Measurements from ENCODE around the gene DNHD1. TPM values are rescaled to one million over a fixed set of nuclear protein-coding genes. Genes with fewer than 3 reads are reported as not detected.

The DNHD1 gene
- 4.7 TPM for total RNA-seq

DNA sequence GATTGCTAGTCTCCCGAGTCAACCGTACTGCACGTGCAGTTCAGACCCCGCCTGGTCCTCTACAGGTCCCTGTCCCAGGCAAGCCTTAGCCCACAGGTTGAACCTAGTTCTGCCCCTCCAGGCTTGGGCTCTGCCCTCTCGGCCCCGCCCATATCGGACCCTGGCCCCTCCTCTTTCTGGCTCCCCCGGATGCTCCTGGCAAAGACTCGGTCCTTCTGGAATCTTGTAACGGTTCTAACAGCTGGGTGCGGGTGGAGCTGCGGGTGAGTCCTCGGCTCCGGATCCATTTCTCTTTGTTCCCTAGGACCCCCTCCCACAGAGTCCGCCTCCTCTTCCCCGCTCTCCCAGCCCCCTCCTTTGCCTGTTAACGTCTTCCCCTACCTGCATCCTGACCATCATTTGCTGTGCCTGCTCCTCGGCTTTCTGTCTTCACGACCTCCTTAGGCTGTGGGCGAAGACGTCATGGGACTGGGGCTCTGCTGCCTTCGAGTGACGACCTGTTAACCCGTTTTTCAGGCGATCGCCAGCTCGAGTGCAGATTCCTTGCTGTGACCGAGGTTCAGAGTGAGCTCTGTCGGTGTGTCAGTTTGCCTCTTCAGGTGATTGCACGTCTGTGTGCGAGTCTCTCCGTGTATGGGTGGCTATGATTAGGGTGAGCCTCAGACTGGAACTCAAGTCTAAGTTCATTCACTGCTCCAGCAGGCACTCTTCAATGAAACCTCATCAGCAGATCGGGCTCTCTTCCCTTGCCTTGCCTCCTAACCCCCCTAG, at the start of gene DNHD1:
DNHD1 (plus strand) TSS at position 212 of the 771 bp plus-strand sequence. CDS start 936 bp downstream, outside the sequence.
- H3K36me3 ChIP-seq (ENCODE audit: control insufficient read depth in 3 of 3, insufficient read depth in 3 of 3, low read length in 3 of 3) = peaks cover 13 to 24% (median 18%) of the 10 kb centered on the region in 3 donors
- peak within 1 kb of the TSS in 2 of 3 donors; percentile 28 to 52 for H3K9ac ChIP-seq (ENCODE audit: low read depth in 1 of 3, low read length in 3 of 3)

DNA sequence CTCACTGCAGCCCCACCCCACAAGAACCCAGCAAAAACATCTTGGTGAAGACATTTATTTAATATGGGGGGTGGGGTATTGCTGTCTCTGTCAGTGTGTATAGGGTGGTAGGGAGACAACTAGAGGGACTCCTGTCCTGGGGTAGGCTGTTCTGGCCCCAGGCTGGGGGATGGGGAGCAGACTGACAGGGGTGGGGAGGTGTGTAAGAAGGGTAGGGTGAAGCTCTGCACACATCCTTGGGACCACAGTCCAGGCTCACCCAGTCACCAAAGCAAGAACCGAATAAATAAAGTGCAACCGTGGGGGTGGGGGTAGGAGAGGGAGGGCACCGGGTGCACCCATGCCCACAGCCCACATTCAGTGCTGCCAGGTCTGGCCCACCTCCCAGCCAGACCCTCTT, 48.5 kb upstream of the DNHD1 start:
- no peak overlapping the region for H3K27ac ChIP-seq (ENCODE audit: low read depth, low read length)
- H3K27me3 ChIP-seq (ENCODE audit: control insufficient read depth in 3 of 3, insufficient read depth in 3 of 3, low read length in 3 of 3) = no peaks in the 10 kb centered on the region
- H3K36me3 ChIP-seq (ENCODE audit: control insufficient read depth in 3 of 3, insufficient read depth in 3 of 3, low read length in 3 of 3) = peaks cover 32 to 51% (median 44%) of the 10 kb centered on the region in 3 donors
- H3K4me1 ChIP-seq (ENCODE audit: control insufficient read depth in 3 of 3, insufficient read depth in 3 of 3, low read length in 3 of 3) = peaks cover 0 to 4% (median 0%) of the 10 kb centered on the region in 3 donors
- H3K4me3 ChIP-seq (ENCODE audit: low read length in 3 of 3) = no peak overlapping the region
- no peaks in the 10 kb centered on the region for H3K9me3 ChIP-seq (ENCODE audit: control insufficient read depth in 3 of 3, low read length in 3 of 3)
- H3K9ac ChIP-seq (ENCODE audit: low read depth in 1 of 3, low read length in 3 of 3) = no peak overlapping the region

More for the DNA sequence above, at the start of gene DNHD1:
- peaks cover 3 to 10% (median 5%) of the 10 kb centered on the region in 3 donors for H3K4me1 ChIP-seq (ENCODE audit: control insufficient read depth in 3 of 3, insufficient read depth in 3 of 3, low read length in 3 of 3)
- peak within 1 kb of the TSS in 1 of 3 donors; percentile 34 for H3K4me3 ChIP-seq (ENCODE audit: low read length in 3 of 3)
- H3K27ac ChIP-seq (ENCODE audit: low read depth, low read length) = no peak within 1 kb of the TSS
- no peaks in the 10 kb centered on the region for H3K27me3 ChIP-seq (ENCODE audit: control insufficient read depth in 3 of 3, insufficient read depth in 3 of 3, low read length in 3 of 3)
- no peaks in the 10 kb centered on the region for H3K9me3 ChIP-seq (ENCODE audit: control insufficient read depth in 3 of 3, low read length in 3 of 3)

DNA sequence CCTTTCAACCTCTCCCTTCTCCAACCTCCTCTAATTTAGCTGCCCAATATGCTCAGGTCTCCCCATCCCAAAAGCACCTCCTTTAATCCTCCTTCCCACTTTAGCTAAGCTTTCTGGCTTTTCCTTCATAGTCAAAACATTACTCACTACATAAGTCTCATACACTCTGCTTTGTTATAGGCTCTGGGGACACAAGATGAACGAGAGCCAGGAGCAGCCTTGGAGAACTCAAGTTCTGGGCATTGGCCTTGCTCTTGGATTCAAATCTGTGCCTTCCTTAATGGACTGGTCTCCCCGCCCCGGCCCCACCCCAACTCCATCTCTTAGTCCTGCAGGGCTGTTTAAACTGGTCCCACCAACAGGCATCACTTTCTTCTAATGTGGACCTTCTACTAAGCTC, 44.9 kb upstream of the DNHD1 start:
- Histone ChIP-seq H3K36me3 (ENCODE audit: control insufficient read depth in 3 of 3, insufficient read depth in 3 of 3, low read length in 3 of 3) (peaks cover 55 to 84% (median 72%) of the 10 kb centered on the region in 3 donors), H3K4me3 (ENCODE audit: low read length in 3 of 3) (no peak overlapping the region), H3K9ac (ENCODE audit: low read depth in 1 of 3, low read length in 3 of 3) (no peak overlapping the region), H3K27me3 (ENCODE audit: control insufficient read depth in 3 of 3, insufficient read depth in 3 of 3, low read length in 3 of 3) (no peaks in the 10 kb centered on the region), H3K27ac (ENCODE audit: low read depth, low read length) (no peak overlapping the region), H3K4me1 (ENCODE audit: control insufficient read depth in 3 of 3, insufficient read depth in 3 of 3, low read length in 3 of 3) (peaks cover 10 to 14% (median 13%) of the 10 kb centered on the region in 3 donors), H3K9me3 (ENCODE audit: control insufficient read depth in 3 of 3, low read length in 3 of 3) (no peaks in the 10 kb centered on the region)

- peaks cover 53 to 90% (median 80%) of the 10 kb centered on the region in 3 donors for H3K36me3 ChIP-seq (ENCODE audit: control insufficient read depth in 3 of 3, insufficient read depth in 3 of 3, low read length in 3 of 3)
- H3K9ac ChIP-seq (ENCODE audit: low read depth in 1 of 3, low read length in 3 of 3) = no peak overlapping the region
Observed at GRCh38 chr11:6453152-6453551, 43.9 kb upstream of the DNHD1 start.

GRCh38 chr11:6455070-6455469, 42.0 kb upstream of the DNHD1 start:
- H3K27me3 ChIP-seq (ENCODE audit: control insufficient read depth in 3 of 3, insufficient read depth in 3 of 3, low read length in 3 of 3) = no peaks in the 10 kb centered on the region
- peaks cover 42 to 92% (median 81%) of the 10 kb centered on the region in 3 donors for H3K36me3 ChIP-seq (ENCODE audit: control insufficient read depth in 3 of 3, insufficient read depth in 3 of 3, low read length in 3 of 3)
- H3K4me3 ChIP-seq (ENCODE audit: low read length in 3 of 3) = no peak overlapping the region
- peak overlapping the region in 2 of 3 donors; percentile 26 to 30 for H3K9ac ChIP-seq (ENCODE audit: low read depth in 1 of 3, low read length in 3 of 3)
- H3K9me3 ChIP-seq (ENCODE audit: control insufficient read depth in 3 of 3, low read length in 3 of 3) = no peaks in the 10 kb centered on the region
- no peak overlapping the region for H3K27ac ChIP-seq (ENCODE audit: low read depth, low read length)
- H3K4me1 ChIP-seq (ENCODE audit: control insufficient read depth in 3 of 3, insufficient read depth in 3 of 3, low read length in 3 of 3) = peaks cover 10 to 14% (median 13%) of the 10 kb centered on the region in 3 donors

More at GRCh38 chr11:6453152-6453551, 43.9 kb upstream of the DNHD1 start:
- peaks cover 10 to 14% (median 13%) of the 10 kb centered on the region in 3 donors for H3K4me1 ChIP-seq (ENCODE audit: control insufficient read depth in 3 of 3, insufficient read depth in 3 of 3, low read length in 3 of 3)
- H3K27me3 ChIP-seq (ENCODE audit: control insufficient read depth in 3 of 3, insufficient read depth in 3 of 3, low read length in 3 of 3) = no peaks in the 10 kb centered on the region
- H3K9me3 ChIP-seq (ENCODE audit: control insufficient read depth in 3 of 3, low read length in 3 of 3) = no peaks in the 10 kb centered on the region
- H3K27ac ChIP-seq (ENCODE audit: low read depth, low read length) = no peak overlapping the region
- no peak overlapping the region for H3K4me3 ChIP-seq (ENCODE audit: low read length in 3 of 3)

GRCh38 chr11:6456361-6457073, 40.6 kb upstream of the DNHD1 start:
- no peaks in the 10 kb centered on the region for H3K9me3 ChIP-seq (ENCODE audit: control insufficient read depth in 3 of 3, low read length in 3 of 3)
- H3K36me3 ChIP-seq (ENCODE audit: control insufficient read depth in 3 of 3, insufficient read depth in 3 of 3, low read length in 3 of 3) = peaks cover 31 to 83% (median 68%) of the 10 kb centered on the region in 3 donors
- no peak overlapping the region for H3K27ac ChIP-seq (ENCODE audit: low read depth, low read length)
- peaks cover 10 to 14% (median 13%) of the 10 kb centered on the region in 3 donors for H3K4me1 ChIP-seq (ENCODE audit: control insufficient read depth in 3 of 3, insufficient read depth in 3 of 3, low read length in 3 of 3)
- H3K4me3 ChIP-seq (ENCODE audit: low read length in 3 of 3) = no peak overlapping the region
- no peak overlapping the region for H3K9ac ChIP-seq (ENCODE audit: low read depth in 1 of 3, low read length in 3 of 3)
- H3K27me3 ChIP-seq (ENCODE audit: control insufficient read depth in 3 of 3, insufficient read depth in 3 of 3, low read length in 3 of 3) = no peaks in the 10 kb centered on the region

- H3K27ac ChIP-seq (ENCODE audit: low read depth, low read length) = no peak overlapping the region
- H3K4me1 ChIP-seq (ENCODE audit: control insufficient read depth in 3 of 3, insufficient read depth in 3 of 3, low read length in 3 of 3) = peaks cover 6 to 14% (median 13%) of the 10 kb centered on the region in 3 donors
- H3K27me3 ChIP-seq (ENCODE audit: control insufficient read depth in 3 of 3, insufficient read depth in 3 of 3, low read length in 3 of 3) = no peaks in the 10 kb centered on the region
- no peaks in the 10 kb centered on the region for H3K9me3 ChIP-seq (ENCODE audit: control insufficient read depth in 3 of 3, low read length in 3 of 3)
- peaks cover 31 to 77% (median 59%) of the 10 kb centered on the region in 3 donors for H3K36me3 ChIP-seq (ENCODE audit: control insufficient read depth in 3 of 3, insufficient read depth in 3 of 3, low read length in 3 of 3)
- no peak overlapping the region for H3K9ac ChIP-seq (ENCODE audit: low read depth in 1 of 3, low read length in 3 of 3)
- no peak overlapping the region for H3K4me3 ChIP-seq (ENCODE audit: low read length in 3 of 3)
Observed at GRCh38 chr11:6457581-6458320, 39.3 kb upstream of the DNHD1 start.

DNA sequence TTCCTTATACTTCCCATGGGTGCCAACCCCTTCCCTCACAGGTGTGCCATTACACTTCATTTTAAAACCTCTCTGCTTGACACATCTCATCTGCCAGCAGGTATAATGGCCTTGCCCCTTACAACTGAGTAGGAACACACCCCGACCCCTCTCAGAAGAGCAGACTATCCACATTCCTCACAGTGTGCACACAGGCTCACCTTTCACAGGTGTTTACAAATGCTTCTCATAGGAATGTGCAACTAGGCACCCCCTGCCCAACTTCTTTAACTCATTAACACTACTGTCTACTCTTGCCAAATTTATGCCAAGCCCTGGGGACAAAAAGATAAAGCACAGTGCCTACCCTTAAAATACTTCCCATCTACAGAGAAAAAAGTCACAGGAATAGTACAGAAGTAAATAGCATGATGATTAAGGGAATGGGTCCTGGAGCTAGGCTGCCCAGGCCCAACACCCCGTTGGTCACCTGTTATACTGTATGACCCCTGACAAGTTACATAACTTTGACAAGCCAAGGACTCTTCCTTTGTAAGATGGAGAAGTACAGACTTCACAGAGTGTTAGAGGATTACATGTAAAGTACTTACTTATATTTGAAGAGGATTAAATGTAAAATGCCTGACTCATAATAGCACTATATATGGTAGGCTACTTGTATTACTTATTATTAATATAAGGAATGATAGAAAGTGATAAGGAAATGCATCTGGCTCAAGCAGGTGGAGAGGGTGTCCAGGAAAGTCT, 38.6 kb upstream of the DNHD1 start:
- Histone ChIP-seq H3K4me1 (ENCODE audit: control insufficient read depth in 3 of 3, insufficient read depth in 3 of 3, low read length in 3 of 3) (peaks cover 5 to 14% (median 13%) of the 10 kb centered on the region in 3 donors), H3K27me3 (ENCODE audit: control insufficient read depth in 3 of 3, insufficient read depth in 3 of 3, low read length in 3 of 3) (no peaks in the 10 kb centered on the region), H3K27ac (ENCODE audit: low read depth, low read length) (no peak overlapping the region), H3K9me3 (ENCODE audit: control insufficient read depth in 3 of 3, low read length in 3 of 3) (no peaks in the 10 kb centered on the region), H3K36me3 (ENCODE audit: control insufficient read depth in 3 of 3, insufficient read depth in 3 of 3, low read length in 3 of 3) (peaks cover 33 to 69% (median 55%) of the 10 kb centered on the region in 3 donors), H3K9ac (ENCODE audit: low read depth in 1 of 3, low read length in 3 of 3) (peak overlapping the region in 1 of 3 donors; percentile 28), H3K4me3 (ENCODE audit: low read length in 3 of 3) (no peak overlapping the region)

GRCh38 chr11:6459099-6459450, 38.0 kb upstream of the DNHD1 start:
- no peak overlapping the region for H3K4me3 ChIP-seq (ENCODE audit: low read length in 3 of 3)
- no peaks in the 10 kb centered on the region for H3K9me3 ChIP-seq (ENCODE audit: control insufficient read depth in 3 of 3, low read length in 3 of 3)
- no peaks in the 10 kb centered on the region for H3K27me3 ChIP-seq (ENCODE audit: control insufficient read depth in 3 of 3, insufficient read depth in 3 of 3, low read length in 3 of 3)
- H3K36me3 ChIP-seq (ENCODE audit: control insufficient read depth in 3 of 3, insufficient read depth in 3 of 3, low read length in 3 of 3) = peaks cover 39 to 69% (median 57%) of the 10 kb centered on the region in 3 donors
- peaks cover 5 to 14% (median 13%) of the 10 kb centered on the region in 3 donors for H3K4me1 ChIP-seq (ENCODE audit: control insufficient read depth in 3 of 3, insufficient read depth in 3 of 3, low read length in 3 of 3)
- no peak overlapping the region for H3K27ac ChIP-seq (ENCODE audit: low read depth, low read length)
- H3K9ac ChIP-seq (ENCODE audit: low read depth in 1 of 3, low read length in 3 of 3) = no peak overlapping the region
